CD4-positive, alpha-beta T cell treated with Interleukin-2 at 100 ng/mL for 4 hours (primary cell): ENCODE measurements around the gene MED20.
"Not testable (repeated sequence)": the region's sequence is repeated elsewhere in the genome, so short reads cannot be mapped to it uniquely, and the experiment has no call there.

Experiments used
- DNase-seq: peaks from one replicate; pipeline ENCODE4 v3.0.0-alpha.2; 2020; ENCODE audit warnings: low spot score

The MED20 gene

GRCh38 chr6:41920921-41921711, at the start of gene MED20, which contains the start of gene BYSL:
MED20 (minus strand) TSS chr6:41921139; CDS start chr6:41921018, 121 bp downstream.
BYSL (plus strand) TSS chr6:41921499; CDS start chr6:41921563, 64 bp downstream.
- peak; percentile 95 for DNase-seq

- DNase-seq = peak; percentile 12
Observed at GRCh38 chr6:41970436-41970846, 49.5 kb upstream of the MED20 start.

- DNase-seq = no peak
Observed at GRCh38 chr6:41967312-41968287, 46.7 kb upstream of the MED20 start.

- DNase-seq = no peak
Observed at GRCh38 chr6:41966961-41967311, 46.0 kb upstream of the MED20 start.

GRCh38 chr6:41966214-41966920, 45.4 kb upstream of the MED20 start:
- no peak for DNase-seq

GRCh38 chr6:41965429-41966213, 44.7 kb upstream of the MED20 start:
- DNase-seq = no peak

GRCh38 chr6:41964201-41964887, 43.4 kb upstream of the MED20 start:
- no peak for DNase-seq

GRCh38 chr6:41963371-41963770, 42.4 kb upstream of the MED20 start:
- DNase-seq = no peak

- no peak for DNase-seq
Observed at GRCh38 chr6:41960028-41960427, 39.1 kb upstream of the MED20 start.

GRCh38 chr6:41958022-41958856, 37.3 kb upstream of the MED20 start:
- DNase-seq = peak; percentile 67

GRCh38 chr6:41957117-41957516, 36.2 kb upstream of the MED20 start:
- DNase-seq = no peak

GRCh38 chr6:41955412-41955811, 34.5 kb upstream of the MED20 start:
- no peak for DNase-seq

- no peak for DNase-seq
Observed at GRCh38 chr6:41954668-41955067, 33.7 kb upstream of the MED20 start.

GRCh38 chr6:41947581-41948220, 26.8 kb upstream of the MED20 start:
- DNase-seq = no peak

GRCh38 chr6:41943456-41943855, 22.5 kb upstream of the MED20 start:
- DNase-seq = no peak

GRCh38 chr6:41942882-41943281, 21.9 kb upstream of the MED20 start:
- not testable (repeated sequence) for DNase-seq

- DNase-seq = peak; percentile 49
Observed at GRCh38 chr6:41942067-41942851, 21.3 kb upstream of the MED20 start.

- DNase-seq = peak; percentile 84
Observed at GRCh38 chr6:41941280-41942066, 20.5 kb upstream of the MED20 start, which contains the start of gene CCND3. CCND3 (minus strand) TSS chr6:41941808; CDS start chr6:41941649, 159 bp downstream.
